OCI-LY1 (cell line): ENCODE data around the gene SHROOM3.

Source experiments
- EZH2 ChIP-seq: fragments of 200-600 bp; sonication (generic), shearing (Covaris generic); IDR thresholded peaks from 2 replicates; pipeline ENCODE4 v1.8.0; 2017; ENCODE audit warnings: borderline replicate concordance, mixed run types, mild to moderate bottlenecking, antibody characterized with exemption, low read length, moderate library complexity, mixed read lengths
- TF ChIP-seq, protein P1 (sequence below): fragments of 200-600 bp; sonication (generic), shearing (Covaris generic); IDR thresholded peaks from 2 replicates; pipeline ENCODE4 v1.5.1; 2017; ENCODE audit warnings: mild to moderate bottlenecking, antibody characterized with exemption, low read length, moderate library complexity, mixed read lengths

DNA sequence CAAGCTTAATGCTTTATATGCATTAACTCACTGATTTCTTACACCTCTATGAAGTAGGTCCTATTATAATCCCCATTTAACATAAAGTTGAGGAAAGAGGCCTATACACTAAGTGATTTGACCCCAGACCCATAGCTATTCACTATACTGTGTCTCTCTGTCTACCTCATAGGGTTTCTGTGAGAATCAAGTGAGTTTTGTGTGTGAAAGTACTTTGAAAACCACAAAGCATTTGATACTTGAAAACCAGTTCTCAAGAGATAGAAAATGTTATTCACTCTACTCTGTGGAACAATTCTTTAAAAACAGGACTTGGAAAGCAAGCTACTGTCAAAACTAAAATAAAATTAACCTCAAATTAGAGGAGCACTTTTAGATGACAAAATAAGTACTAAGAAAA lies 35.0 kb downstream of the SHROOM3 start:
- TF ChIP-seq, protein P1, sequence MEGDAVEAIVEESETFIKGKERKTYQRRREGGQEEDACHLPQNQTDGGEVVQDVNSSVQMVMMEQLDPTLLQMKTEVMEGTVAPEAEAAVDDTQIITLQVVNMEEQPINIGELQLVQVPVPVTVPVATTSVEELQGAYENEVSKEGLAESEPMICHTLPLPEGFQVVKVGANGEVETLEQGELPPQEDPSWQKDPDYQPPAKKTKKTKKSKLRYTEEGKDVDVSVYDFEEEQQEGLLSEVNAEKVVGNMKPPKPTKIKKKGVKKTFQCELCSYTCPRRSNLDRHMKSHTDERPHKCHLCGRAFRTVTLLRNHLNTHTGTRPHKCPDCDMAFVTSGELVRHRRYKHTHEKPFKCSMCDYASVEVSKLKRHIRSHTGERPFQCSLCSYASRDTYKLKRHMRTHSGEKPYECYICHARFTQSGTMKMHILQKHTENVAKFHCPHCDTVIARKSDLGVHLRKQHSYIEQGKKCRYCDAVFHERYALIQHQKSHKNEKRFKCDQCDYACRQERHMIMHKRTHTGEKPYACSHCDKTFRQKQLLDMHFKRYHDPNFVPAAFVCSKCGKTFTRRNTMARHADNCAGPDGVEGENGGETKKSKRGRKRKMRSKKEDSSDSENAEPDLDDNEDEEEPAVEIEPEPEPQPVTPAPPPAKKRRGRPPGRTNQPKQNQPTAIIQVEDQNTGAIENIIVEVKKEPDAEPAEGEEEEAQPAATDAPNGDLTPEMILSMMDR, result no peak
- TF ChIP-seq EZH2, result no peak
